BE2C (cell line): ENCODE data around the gene MAPK6.
"Not testable (repeated sequence)": the region's sequence is repeated elsewhere in the genome, so short reads cannot be mapped to it uniquely, and the experiment has no call there.

Experiments used
- DNase-seq: peaks from one replicate; pipeline ENCODE4 v3.0.0-alpha.2; 2020
- H3K27me3 ChIP-seq: fragments of 250-450 bp; sonication (Bioruptor Pico); 2 replicates; pipeline ENCODE4 v1.5.1; 2020; ENCODE audit warnings: mild to moderate bottlenecking
- H3K36me3 ChIP-seq: fragments of 250-450 bp; sonication (Bioruptor Pico); 2 replicates; pipeline ENCODE4 v1.5.1; 2020; ENCODE audit warnings: mild to moderate bottlenecking
- H3K4me1 ChIP-seq: fragments of 250-450 bp; sonication (Bioruptor Pico); 2 replicates; pipeline ENCODE4 v1.5.1; 2020
- H3K4me3 ChIP-seq: 2 replicates; pipeline ENCODE4 v1.5.1; 2011; ENCODE audit warnings: low read depth, low read length
- H3K9me3 ChIP-seq: fragments of 250-450 bp; sonication (Bioruptor Pico); 2 replicates; pipeline ENCODE4 v1.5.1; 2020
- CTCF ChIP-seq: IDR thresholded peaks from 2 replicates; pipeline ENCODE4 v1.5.1; 2012; ENCODE audit warnings: mild to moderate bottlenecking, low read depth, low read length

Gene MAPK6

DNA sequence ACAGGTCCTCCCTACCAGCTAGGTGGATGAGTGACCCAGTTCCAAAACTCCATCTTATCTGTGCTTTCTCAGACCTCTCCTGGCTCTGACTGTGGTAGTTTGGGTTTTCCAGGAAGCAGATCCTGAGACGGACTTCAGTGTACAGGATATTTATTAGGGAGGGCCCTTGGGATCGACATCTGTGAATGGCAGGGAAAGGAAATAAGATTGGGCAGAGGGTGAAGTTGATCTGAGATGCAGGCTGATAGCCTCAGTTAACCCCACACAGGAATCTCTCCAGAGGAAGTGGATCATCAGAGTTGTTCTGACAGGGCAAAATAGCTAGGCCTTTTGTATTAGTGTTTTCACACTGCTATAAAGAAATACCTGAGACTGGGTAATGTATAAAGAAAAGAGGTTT, 16.7 kb upstream of the MAPK6 start:
- H3K27me3 ChIP-seq = no peaks in the 10 kb centered on the region
- H3K9me3 ChIP-seq = no peaks in the 10 kb centered on the region
- H3K36me3 ChIP-seq = no peaks in the 10 kb centered on the region
- no peak for DNase-seq
- no peaks in the 10 kb centered on the region for H3K4me1 ChIP-seq
- no peak for TF ChIP-seq CTCF
- H3K4me3 ChIP-seq = no peak overlapping the region

- DNase-seq, H3K4me1 ChIP-seq: not testable (repeated sequence)
Measured at GRCh38 chr15:52003089-52003488, 15.9 kb upstream of the MAPK6 start.

DNA sequence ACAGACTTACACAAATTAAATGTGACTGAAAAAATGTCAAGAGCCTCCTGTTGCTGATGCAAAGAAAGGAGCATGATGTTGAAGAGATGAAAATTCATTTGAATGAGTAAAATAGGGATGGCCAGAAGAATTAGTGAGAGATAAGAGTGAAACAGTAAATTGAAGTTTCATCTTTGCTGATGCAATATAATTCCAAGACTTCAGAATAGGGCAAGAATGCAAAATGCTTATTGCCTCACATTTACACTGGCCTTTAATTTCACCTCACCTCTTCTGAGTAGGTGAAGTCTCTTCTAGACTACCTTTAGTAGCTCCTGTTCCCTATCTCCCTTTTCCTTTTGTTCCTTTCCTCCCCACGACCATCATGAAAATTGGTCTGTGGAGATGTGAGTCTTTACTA, 15.3 kb upstream of the MAPK6 start:
- Histone ChIP-seq H3K4me3 (no peak overlapping the region), H3K36me3 (no peaks in the 10 kb centered on the region)
- no peak for TF ChIP-seq CTCF

More at GRCh38 chr15:52003089-52003488, 15.9 kb upstream of the MAPK6 start:
- not testable (repeated sequence) for H3K9me3 ChIP-seq, H3K27me3 ChIP-seq, H3K4me3 ChIP-seq, H3K36me3 ChIP-seq

DNA sequence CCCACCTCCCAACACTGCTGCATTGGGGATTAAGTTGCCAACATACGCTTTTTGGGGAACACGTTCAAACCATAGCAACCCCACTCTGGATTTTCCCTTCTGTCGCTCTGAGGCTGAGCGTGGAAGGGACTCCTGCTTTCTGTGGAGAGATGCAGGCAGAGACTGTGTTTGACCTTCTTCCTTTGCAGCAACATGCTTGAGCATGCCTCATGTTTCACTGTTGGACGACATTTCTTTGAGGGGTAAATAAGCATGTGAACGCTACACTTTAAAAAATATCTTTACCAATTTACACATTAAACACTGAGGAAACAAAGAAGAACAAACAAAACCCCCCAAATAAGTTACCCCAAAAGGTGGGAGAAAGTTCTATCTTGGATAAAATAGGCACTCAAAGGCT, 14.2 kb upstream of the MAPK6 start:
- Histone ChIP-seq H3K9me3 (no peaks in the 10 kb centered on the region), H3K36me3 (no peaks in the 10 kb centered on the region), H3K27me3 (no peaks in the 10 kb centered on the region), H3K4me3 (no peak overlapping the region), H3K4me1 (no peaks in the 10 kb centered on the region)
- DNase-seq = no peak
- TF ChIP-seq CTCF = no peak

More for the DNA sequence above, 15.3 kb upstream of the MAPK6 start:
- no peak for DNase-seq
- no peaks in the 10 kb centered on the region for H3K9me3 ChIP-seq
- H3K27me3 ChIP-seq = no peaks in the 10 kb centered on the region
- no peaks in the 10 kb centered on the region for H3K4me1 ChIP-seq

GRCh38 chr15:52005748-52006701, 13.0 kb upstream of the MAPK6 start:
- Histone ChIP-seq H3K9me3 (no peaks in the 10 kb centered on the region), H3K4me1 (no peaks in the 10 kb centered on the region), H3K36me3 (no peaks in the 10 kb centered on the region), H3K4me3 (no peak overlapping the region), H3K27me3 (no peaks in the 10 kb centered on the region)
- TF ChIP-seq CTCF = no peak
- DNase-seq = no peak

DNA sequence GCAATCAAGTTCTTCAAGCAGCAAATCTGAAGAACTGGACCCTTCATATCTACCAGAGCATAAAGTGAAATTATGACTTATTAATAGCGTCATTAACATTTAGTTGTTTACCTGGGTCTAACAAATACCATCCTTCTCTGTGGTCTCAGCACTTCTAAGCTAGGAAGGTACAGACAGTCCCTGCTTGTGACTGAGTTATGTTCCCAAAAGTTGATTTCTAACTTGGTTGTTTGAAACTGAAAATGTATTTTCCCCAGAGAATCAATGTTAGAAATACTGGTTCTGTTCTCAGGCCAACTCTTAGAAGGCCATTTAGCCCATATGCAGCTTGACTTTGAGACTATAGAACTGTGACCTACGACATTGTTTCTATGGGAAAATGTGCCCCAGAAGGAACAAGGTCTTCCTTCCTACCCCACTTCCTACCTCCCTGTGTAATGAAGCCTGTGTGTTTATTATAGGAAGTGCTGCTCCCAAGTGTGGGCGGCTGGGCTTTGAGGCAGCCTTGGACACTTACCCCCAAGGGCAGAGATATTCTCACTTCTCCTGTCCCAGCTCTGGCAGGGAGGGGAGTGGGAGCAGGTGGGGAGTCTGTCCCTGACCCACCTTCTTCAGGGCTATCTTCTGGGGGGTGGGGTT, 12.2 kb upstream of the MAPK6 start:
- no peak for TF ChIP-seq CTCF
- Histone ChIP-seq H3K36me3 (no peaks in the 10 kb centered on the region), H3K4me1 (no peaks in the 10 kb centered on the region), H3K4me3 (no peak overlapping the region), H3K27me3 (no peaks in the 10 kb centered on the region), H3K9me3 (no peaks in the 10 kb centered on the region)
- DNase-seq = no peak
